ENCODE measurements around the gene CHST10.

- TF ChIP-seq CTCF (IDR thresholded peaks at IDR 0.05) (no peak), POLR2A (IDR thresholded peaks at IDR 0.05) (no peak)
These were observed 11.4 kb downstream of the CHST10 start for GRCh38 chr2:100406120-100406508.
